Heart left ventricle (tissue), 16 donors: ENCODE results near the gene SLC2A9. TPM values are rescaled to one million over a fixed set of nuclear protein-coding genes. Genes with fewer than 3 reads are reported as not detected.

ENCODE experiments used
- ATAC-seq, 4 donors: fragments of 200-7000 bp; cut with Tn5 transposase; one replicate each; pipeline ENCODE4 v1.9.1; 2020 to 2022; ENCODE audit warnings: moderate library complexity in 4 of 4, mild to moderate bottlenecking in 3 of 4, moderate number of reproducible peaks in 1 of 4
- DNase-seq, 5 donors: peaks; one replicate each; pipeline ENCODE4 v3.0.0-alpha.2; 2020
- H3K27ac ChIP-seq, 12 donors: fragments of 200-600 bp; sonication (generic) in 4 of 12; one replicate each; pipeline versions ENCODE4 v1.5.0 to v1.8.0; 2016 to 2022; ENCODE audit warnings: mild to moderate bottlenecking in 2 of 12
- H3K27me3 ChIP-seq, 9 donors: fragments of 200-600 bp; sonication (generic) in 2 of 9; one replicate each; pipeline versions ENCODE4 v1.5.1 to v1.8.0; 2016 to 2022; ENCODE audit warnings: mild to moderate bottlenecking in 3 of 9
- H3K36me3 ChIP-seq, 9 donors: fragments of 200-600 bp; sonication (generic) in 2 of 9; one replicate each; pipeline versions ENCODE4 v1.5.0 to v1.8.0; 2018 to 2022; ENCODE audit warnings: mild to moderate bottlenecking in 2 of 9
- H3K4me1 ChIP-seq, 12 donors: fragments of 200-600 bp; sonication (generic) in 4 of 12; one replicate each; pipeline versions ENCODE4 v1.5.0 to v1.8.0; 2016 to 2022; ENCODE audit warnings: mild to moderate bottlenecking in 3 of 12
- H3K4me3 ChIP-seq, 12 donors: fragments of 200-600 bp; sonication (generic) in 4 of 12; one replicate each; pipeline versions ENCODE4 v1.5.0 to v1.8.0; 2017 to 2022; ENCODE audit warnings: mild to moderate bottlenecking in 9 of 12, moderate library complexity in 4 of 12
- H3K9me3 ChIP-seq, 12 donors: fragments of 200-600 bp; sonication (generic) in 4 of 12; one replicate each; pipeline versions ENCODE4 v1.5.0 to v1.8.0; 2016 to 2022; ENCODE audit warnings: mild to moderate bottlenecking in 1 of 12
- POLR2A ChIP-seq, 2 donors: fragments of 450-650 bp; IDR thresholded peaks; one replicate each; pipeline ENCODE4 v1.6.1; 2017; ENCODE audit warnings: antibody characterized with exemption in 2 of 2, mild to moderate bottlenecking in 2 of 2, moderate library complexity in 2 of 2
- WGBS, 4 donors: extraction: QIAGEN DNeasy Blood & Tissue Kit in 2 of 4; methylation state at CpG; one replicate each; pipeline versions ENCODE4 v1.1.5 to v1.1.7; 2013 to 2018; 5-methylcytosine and 5-hydroxymethylcytosine counted together
- intact Hi-C, 10 donors: fragments of 100-400 bp; cut with DNase I; formaldehyde crosslinking; loops; one replicate each; pipeline versions ENCODE4 v1.11.1 to v1.14.2; 2022
- polyA plus RNA-seq, 2 donors: library from polyadenylated mRNA; stranded (reverse); fragments of 200-250 nt; gene quantifications; one replicate each; pipeline ENCODE4 v1.2.3, GENCODE V29; 2013
- total RNA-seq, 9 donors: library from RNA; depleted of rRNA in 2 of 9; stranded (reverse); fragments of >200 nt in 2 of 9; fragmentation: NEBNext Ultra II Directional in 3 of 9; extraction: Animal tissue kit (Norgen Biotek cat#: 25700) in 3 of 9; gene quantifications; one replicate each; pipeline versions ENCODE4 v1.1.0 to v1.2.4, GENCODE V29; 2016 to 2023
- TF ChIP-seq, protein P1 (sequence below), 12 donors: fragments of 200-600 bp; sonication (generic) in 4 of 12; IDR thresholded peaks; one replicate each; pipeline versions ENCODE4 v1.5.0 to v1.8.0; 2018 to 2022; ENCODE audit warnings: antibody characterized with exemption in 12 of 12, mild to moderate bottlenecking in 5 of 12
- donor health status: ischemic (EF 13 %, LVEDD 7.1; RV severe dilation, severe dysfunction).
- donor health status: healthy with polysubstance abuse.
- donor health status: DM: no; HTN: yes; CAD: no.
- donor health status: DM: no; HTN: no; CAD: no.
- donor health status: ischemic (EF 25% LVEDD 6.9; RV normal size, moderate dysfunction).
- donor health status: ischemic (EF 25% LVEDD 5.7; RV mildly dilated, moderate dysfunction).
- donor health status: healthy.
- donor health status: DM: yes; HTN: yes; CAD: no.
- donor health status: ischemic (EF 35%, LVEDD 5.7; RV mildly dilated, moderate dysfunction).
- donor health status: nonischemic (EF 11% LVEDD 7.7; RV severe dilation, severe dysfunction).
- donor health status: DM: yes; HTN: yes; CAD: no.
- donor health status: PGD.
- donor health status: ischemic (EF 29% LVEDD 5.4; RV normal size, mild dysfunction).
- donor health status: nonischemic (EF 23%, LVEDD 6.1; RV moderate dilation, normal function).

SLC2A9 gene
- total and polyA plus RNA-seq, 11 donors = 1.6 to 15.1 (median 5.1) TPM

DNA sequence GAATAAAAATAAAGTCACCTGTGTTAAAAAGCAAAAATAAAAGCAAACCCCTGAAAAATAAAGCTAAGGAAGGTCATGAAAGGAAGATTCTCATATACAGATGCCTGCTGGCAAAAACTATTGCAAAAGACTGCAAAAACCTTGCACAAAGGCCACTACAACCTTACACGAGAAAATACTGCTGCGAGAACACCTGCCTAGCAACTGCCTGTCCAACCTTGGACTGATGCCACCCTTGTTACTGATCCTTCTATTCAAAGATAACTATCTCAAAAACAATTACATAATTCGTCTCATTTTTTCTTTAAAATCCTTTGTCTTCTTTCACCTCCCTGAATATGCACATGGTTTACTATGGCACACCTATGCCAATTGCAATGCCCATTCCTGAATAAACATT is 49.6 kb downstream of the SLC2A9 start:
- TF ChIP-seq POLR2A (IDR thresholded peaks at IDR 0.05) = no peak
- TF ChIP-seq, protein P1, sequence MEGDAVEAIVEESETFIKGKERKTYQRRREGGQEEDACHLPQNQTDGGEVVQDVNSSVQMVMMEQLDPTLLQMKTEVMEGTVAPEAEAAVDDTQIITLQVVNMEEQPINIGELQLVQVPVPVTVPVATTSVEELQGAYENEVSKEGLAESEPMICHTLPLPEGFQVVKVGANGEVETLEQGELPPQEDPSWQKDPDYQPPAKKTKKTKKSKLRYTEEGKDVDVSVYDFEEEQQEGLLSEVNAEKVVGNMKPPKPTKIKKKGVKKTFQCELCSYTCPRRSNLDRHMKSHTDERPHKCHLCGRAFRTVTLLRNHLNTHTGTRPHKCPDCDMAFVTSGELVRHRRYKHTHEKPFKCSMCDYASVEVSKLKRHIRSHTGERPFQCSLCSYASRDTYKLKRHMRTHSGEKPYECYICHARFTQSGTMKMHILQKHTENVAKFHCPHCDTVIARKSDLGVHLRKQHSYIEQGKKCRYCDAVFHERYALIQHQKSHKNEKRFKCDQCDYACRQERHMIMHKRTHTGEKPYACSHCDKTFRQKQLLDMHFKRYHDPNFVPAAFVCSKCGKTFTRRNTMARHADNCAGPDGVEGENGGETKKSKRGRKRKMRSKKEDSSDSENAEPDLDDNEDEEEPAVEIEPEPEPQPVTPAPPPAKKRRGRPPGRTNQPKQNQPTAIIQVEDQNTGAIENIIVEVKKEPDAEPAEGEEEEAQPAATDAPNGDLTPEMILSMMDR (IDR thresholded peaks at IDR 0.05) = no peak
- Histone ChIP-seq H3K36me3 (no peaks in the 10 kb centered on the region), H3K9me3 (peaks cover 0 to 16% (median 0%) of the 10 kb centered on the region in 12 donors), H3K4me1 (no peaks in the 10 kb centered on the region), H3K4me3 (no peak overlapping the region), H3K27ac (no peak overlapping the region), H3K27me3 (no peaks in the 10 kb centered on the region)
- intact Hi-C loops = no loop called here
- WGBS, 4 donors = 79 to 83% (median 81%) methylated on average over 3 of the region's 3 CpGs
- DNase-seq (no peak), ATAC-seq (no peak)

DNA sequence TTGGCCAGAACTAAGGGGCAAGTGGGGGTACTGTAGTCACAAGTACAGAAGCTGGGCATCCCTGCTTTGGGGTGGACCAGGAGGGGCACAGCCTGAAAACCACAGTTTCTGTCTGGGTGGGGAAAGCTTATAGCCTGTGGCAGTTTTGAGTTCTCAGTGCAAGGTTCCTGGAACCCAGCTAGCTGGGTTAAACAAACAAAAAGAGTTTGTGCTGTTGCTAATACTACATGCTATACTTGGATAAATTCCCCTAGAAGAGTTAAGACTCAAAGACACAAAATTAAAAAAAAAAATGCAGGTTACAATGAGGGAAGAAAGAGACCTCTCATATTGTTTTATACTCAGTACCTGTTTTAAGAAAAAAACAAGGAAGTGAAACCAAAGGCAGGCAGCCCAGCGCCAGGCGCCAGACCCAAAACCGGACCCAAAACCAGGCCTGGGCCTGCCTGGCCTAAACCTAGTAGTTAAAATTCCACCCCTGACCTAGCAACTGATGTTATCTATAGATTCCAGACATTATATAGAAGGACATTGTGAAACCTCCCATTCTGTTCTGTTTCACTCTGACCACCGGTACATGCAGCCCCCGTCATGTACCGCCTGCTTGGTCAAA is 50.8 kb downstream of the SLC2A9 start:
- DNase-seq = no peak
- WGBS, 4 donors = 73 to 95% (median 87%) methylated on average over 6 of the region's 6 CpGs
- H3K27me3 ChIP-seq = no peaks in the 10 kb centered on the region
- intact Hi-C loops = no loop called here
- H3K36me3 ChIP-seq = no peaks in the 10 kb centered on the region
- TF ChIP-seq POLR2A (IDR thresholded peaks at IDR 0.05) = no peak
- TF ChIP-seq, protein P1 (IDR thresholded peaks at IDR 0.05) = no peak
- no peak overlapping the region for H3K27ac ChIP-seq
- no peak for ATAC-seq
- H3K9me3 ChIP-seq = peaks cover 0 to 16% (median 0%) of the 10 kb centered on the region in 12 donors
- H3K4me3 ChIP-seq = no peak overlapping the region
- no peaks in the 10 kb centered on the region for H3K4me1 ChIP-seq

DNA sequence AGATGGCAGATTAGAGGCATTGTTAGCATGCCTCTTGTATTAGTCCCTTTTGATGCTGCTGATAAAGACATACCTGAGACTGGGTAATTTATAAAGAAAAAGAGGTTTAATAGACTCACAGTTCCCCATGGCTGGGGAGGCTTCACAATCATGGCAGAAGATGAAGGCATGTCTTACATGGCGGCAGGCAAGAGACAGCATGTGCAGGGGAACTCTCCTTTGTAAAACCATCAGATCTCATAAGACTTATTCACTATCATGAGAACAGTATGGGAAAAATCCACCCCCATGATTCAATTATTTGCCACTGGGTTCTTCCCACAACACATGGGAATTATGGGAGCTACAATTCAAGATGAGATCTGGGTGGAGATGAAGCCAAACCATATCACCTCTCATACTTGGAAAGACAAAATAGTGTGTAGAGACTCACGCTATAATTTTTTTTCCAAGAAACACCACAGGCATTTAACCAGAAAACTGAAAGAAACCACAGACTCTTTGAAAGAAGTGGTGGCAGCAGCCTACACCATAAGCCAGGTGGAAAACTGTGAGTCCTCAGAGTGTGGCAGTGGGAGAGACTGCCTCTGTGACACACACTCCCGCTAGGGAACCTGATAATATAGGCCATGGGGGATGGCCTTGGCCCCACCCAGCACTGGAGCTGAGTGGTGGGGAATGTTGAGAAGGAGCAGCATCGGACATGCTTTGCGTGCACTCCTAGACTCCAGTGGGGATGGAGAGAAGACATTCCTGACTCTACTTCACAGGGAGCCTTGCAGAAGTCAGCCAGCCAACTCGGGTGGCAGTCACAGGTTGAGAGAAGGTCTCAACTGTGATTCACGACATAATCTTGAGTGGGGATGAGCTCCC is 51.5 kb downstream of the SLC2A9 start:
- TF ChIP-seq POLR2A (IDR thresholded peaks at IDR 0.05) = no peak
- TF ChIP-seq, protein P1 (IDR thresholded peaks at IDR 0.05) = no peak

DNA sequence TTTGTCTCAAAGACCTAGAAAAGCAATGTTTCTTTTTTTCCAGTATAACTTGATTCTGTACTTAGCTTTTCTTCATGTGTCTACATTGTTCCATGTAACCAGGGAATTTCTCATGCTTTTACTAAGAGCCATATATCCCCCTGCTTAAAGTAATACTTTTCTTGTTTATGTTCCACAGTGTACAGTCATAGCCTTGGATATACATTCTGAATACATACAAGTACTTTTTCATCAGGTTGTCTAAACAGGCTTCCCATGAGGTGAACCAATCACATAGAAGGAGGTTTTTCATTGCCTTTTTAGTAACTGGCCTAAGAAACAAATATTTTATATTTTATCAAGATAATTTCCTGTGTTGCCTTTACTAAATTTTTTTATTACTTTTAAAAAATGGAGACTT is 52.8 kb downstream of the SLC2A9 start:
- intact Hi-C loops = no loop called here
- no peak for TF ChIP-seq POLR2A (IDR thresholded peaks at IDR 0.05)
- TF ChIP-seq, protein P1 (IDR thresholded peaks at IDR 0.05) = no peak
- no peak overlapping the region for H3K4me3 ChIP-seq
- H3K27ac ChIP-seq = no peak overlapping the region
- ATAC-seq (no peak), DNase-seq (no peak)
- no peaks in the 10 kb centered on the region for H3K4me1 ChIP-seq
- no peaks in the 10 kb centered on the region for H3K36me3 ChIP-seq
- H3K27me3 ChIP-seq = no peaks in the 10 kb centered on the region
- H3K9me3 ChIP-seq = peaks cover 0 to 4% (median 0%) of the 10 kb centered on the region in 12 donors

More for the DNA sequence above, 51.5 kb downstream of the SLC2A9 start:
- no peak for DNase-seq
- H3K27ac ChIP-seq = no peak overlapping the region
- 85 to 95% (median 94%) methylated on average over 7 of the region's 7 CpGs for WGBS, 4 donors
- H3K9me3 ChIP-seq = peaks cover 0 to 11% (median 0%) of the 10 kb centered on the region in 12 donors
- H3K4me1 ChIP-seq = no peaks in the 10 kb centered on the region
- ATAC-seq = no peak
- H3K4me3 ChIP-seq = no peak overlapping the region
- H3K27me3 ChIP-seq = no peaks in the 10 kb centered on the region
- H3K36me3 ChIP-seq = no peaks in the 10 kb centered on the region
- intact Hi-C loops = no loop called here
